Liver (tissue), 3 donors: ENCODE data around the gene DNTTIP2.

Experiments
- CTCF ChIP-seq: fragments of 150-350 bp; IDR thresholded peaks from 2 replicates; pipeline ENCODE4 v1.5.1; 2017; ENCODE audit warnings: improper control_type of control experiment, low read depth, low read length; ENCODE audit not compliant: missing input control
- EGR1 ChIP-seq, 2 donors: IDR thresholded peaks; 2 replicates each; pipeline ENCODE4 v1.6.1; 2016 to 2018; ENCODE audit warnings: antibody characterized with exemption in 2 of 2, low read depth in 2 of 2
- GABPA ChIP-seq, 2 donors: IDR thresholded peaks in 1 of 2; conservative IDR thresholded peaks in 1 of 2; 2 replicates each; pipeline ENCODE4 v1.6.1; 2016; ENCODE audit warnings: antibody characterized with exemption in 2 of 2, mild to moderate bottlenecking in 1 of 2, moderate library complexity in 1 of 2
- JUND ChIP-seq, 2 donors: IDR thresholded peaks; 2 replicates each; pipeline ENCODE4 v1.6.1; 2016; ENCODE audit warnings: antibody characterized with exemption in 2 of 2
- TF ChIP-seq, protein P1 (sequence below): IDR thresholded peaks from 2 replicates; pipeline ENCODE4 v1.6.1; 2016; ENCODE audit warnings: antibody characterized with exemption
- TF ChIP-seq, protein P2 (sequence below): IDR thresholded peaks from 2 replicates; pipeline ENCODE4 v1.6.1; 2016; ENCODE audit warnings: antibody characterized with exemption
- TF ChIP-seq, protein P3 (sequence below): IDR thresholded peaks from 2 replicates; pipeline ENCODE4 v1.6.1; 2016; ENCODE audit warnings: antibody characterized with exemption, mild to moderate bottlenecking
- donor health status: healthy.
- donor health status: healthy.

- TF ChIP-seq CTCF (no peak), EGR1 (IDR thresholded peaks at IDR 0.05; ENCODE audit: low read depth in 2 of 2) (no peak), GABPA (IDR thresholded peaks at IDR 0.05 in 1 of 2, conservative IDR thresholded peaks at IDR 0.05 in 1 of 2) (no peak), JUND (IDR thresholded peaks at IDR 0.05) (no peak)
- TF ChIP-seq, protein P1, sequence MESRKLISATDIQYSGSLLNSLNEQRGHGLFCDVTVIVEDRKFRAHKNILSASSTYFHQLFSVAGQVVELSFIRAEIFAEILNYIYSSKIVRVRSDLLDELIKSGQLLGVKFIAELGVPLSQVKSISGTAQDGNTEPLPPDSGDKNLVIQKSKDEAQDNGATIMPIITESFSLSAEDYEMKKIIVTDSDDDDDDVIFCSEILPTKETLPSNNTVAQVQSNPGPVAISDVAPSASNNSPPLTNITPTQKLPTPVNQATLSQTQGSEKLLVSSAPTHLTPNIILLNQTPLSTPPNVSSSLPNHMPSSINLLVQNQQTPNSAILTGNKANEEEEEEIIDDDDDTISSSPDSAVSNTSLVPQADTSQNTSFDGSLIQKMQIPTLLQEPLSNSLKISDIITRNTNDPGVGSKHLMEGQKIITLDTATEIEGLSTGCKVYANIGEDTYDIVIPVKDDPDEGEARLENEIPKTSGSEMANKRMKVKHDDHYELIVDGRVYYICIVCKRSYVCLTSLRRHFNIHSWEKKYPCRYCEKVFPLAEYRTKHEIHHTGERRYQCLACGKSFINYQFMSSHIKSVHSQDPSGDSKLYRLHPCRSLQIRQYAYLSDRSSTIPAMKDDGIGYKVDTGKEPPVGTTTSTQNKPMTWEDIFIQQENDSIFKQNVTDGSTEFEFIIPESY: no peak
- TF ChIP-seq, protein P2, sequence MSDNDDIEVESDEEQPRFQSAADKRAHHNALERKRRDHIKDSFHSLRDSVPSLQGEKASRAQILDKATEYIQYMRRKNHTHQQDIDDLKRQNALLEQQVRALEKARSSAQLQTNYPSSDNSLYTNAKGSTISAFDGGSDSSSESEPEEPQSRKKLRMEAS: no peak
- TF ChIP-seq, protein P3, sequence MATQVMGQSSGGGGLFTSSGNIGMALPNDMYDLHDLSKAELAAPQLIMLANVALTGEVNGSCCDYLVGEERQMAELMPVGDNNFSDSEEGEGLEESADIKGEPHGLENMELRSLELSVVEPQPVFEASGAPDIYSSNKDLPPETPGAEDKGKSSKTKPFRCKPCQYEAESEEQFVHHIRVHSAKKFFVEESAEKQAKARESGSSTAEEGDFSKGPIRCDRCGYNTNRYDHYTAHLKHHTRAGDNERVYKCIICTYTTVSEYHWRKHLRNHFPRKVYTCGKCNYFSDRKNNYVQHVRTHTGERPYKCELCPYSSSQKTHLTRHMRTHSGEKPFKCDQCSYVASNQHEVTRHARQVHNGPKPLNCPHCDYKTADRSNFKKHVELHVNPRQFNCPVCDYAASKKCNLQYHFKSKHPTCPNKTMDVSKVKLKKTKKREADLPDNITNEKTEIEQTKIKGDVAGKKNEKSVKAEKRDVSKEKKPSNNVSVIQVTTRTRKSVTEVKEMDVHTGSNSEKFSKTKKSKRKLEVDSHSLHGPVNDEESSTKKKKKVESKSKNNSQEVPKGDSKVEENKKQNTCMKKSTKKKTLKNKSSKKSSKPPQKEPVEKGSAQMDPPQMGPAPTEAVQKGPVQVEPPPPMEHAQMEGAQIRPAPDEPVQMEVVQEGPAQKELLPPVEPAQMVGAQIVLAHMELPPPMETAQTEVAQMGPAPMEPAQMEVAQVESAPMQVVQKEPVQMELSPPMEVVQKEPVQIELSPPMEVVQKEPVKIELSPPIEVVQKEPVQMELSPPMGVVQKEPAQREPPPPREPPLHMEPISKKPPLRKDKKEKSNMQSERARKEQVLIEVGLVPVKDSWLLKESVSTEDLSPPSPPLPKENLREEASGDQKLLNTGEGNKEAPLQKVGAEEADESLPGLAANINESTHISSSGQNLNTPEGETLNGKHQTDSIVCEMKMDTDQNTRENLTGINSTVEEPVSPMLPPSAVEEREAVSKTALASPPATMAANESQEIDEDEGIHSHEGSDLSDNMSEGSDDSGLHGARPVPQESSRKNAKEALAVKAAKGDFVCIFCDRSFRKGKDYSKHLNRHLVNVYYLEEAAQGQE: no peak
Observed at GRCh38 chr1:93853940-93854339, 25.1 kb downstream of the DNTTIP2 start.
